ENCODE results near the gene LRCH4. TPM values are rescaled to one million over a fixed set of nuclear protein-coding genes. Genes with fewer than 3 reads are reported as not detected.
A peak's percentile ranks its signal among the peaks of the same experiment; 100 is the strongest.
"Not testable (repeated sequence)": the region's sequence is repeated elsewhere in the genome, so short reads cannot be mapped to it uniquely, and the experiment has no call there.

LRCH4 gene
- total RNA-seq, 2 experiments from 2014 or later = 77.7 to 78.7 TPM

- Mint-ChIP-seq H3K36me3 (ENCODE audit: low read depth) (peaks cover 40% of the 10 kb centered on the region), H3K4me1 (ENCODE audit: low read depth) (peaks cover 84% of the 10 kb centered on the region), H3K27ac (peak overlapping the region; percentile 99), H3K27me3 (no peaks in the 10 kb centered on the region), H3K4me3 (peak overlapping the region; percentile 91), H3K9me3 (no peaks in the 10 kb centered on the region)
- ChIA-PET POLR2A (interaction anchor here (0.9 to 4.2 kb wide), 7 partner anchors 8 to 444 kb away, joined by 3 to 17 read pairs (median 4); partner anchors contain the start of genes FBXO24 and LRCH4), CTCF (interaction anchor here (1.2 to 10.8 kb wide), 9 partner anchors 9 to 412 kb away, joined by 3 to 92 read pairs (median 5); partner anchors contain the start of genes POP7 and TSC22D4)
- no peak for ATAC-seq
- intact Hi-C loops (cut with micrococcal nuclease) = no loop called here
- TF ChIP-seq CTCF (IDR thresholded peaks at IDR 0.05) = no peak
- no peak for DNase-seq
Observed at GRCh38 chr7:100544386-100544785, 41.5 kb downstream of the LRCH4 start.

- Mint-ChIP-seq H3K27ac (peak overlapping the region; percentile 99), H3K27me3 (no peaks in the 10 kb centered on the region), H3K4me3 (peak overlapping the region; percentile 91), H3K4me1 (ENCODE audit: low read depth) (peaks cover 77% of the 10 kb centered on the region), H3K9me3 (no peaks in the 10 kb centered on the region), H3K36me3 (ENCODE audit: low read depth) (peaks cover 35% of the 10 kb centered on the region)
- POLR2A ChIA-PET = interaction anchor here (1.0 to 4.2 kb wide), 2 partner anchors 7 to 16 kb away, joined by 3 to 17 read pairs; no protein-coding TSS in a partner anchor
- CTCF ChIA-PET = interaction anchor here (1.0 to 10.8 kb wide), 5 partner anchors 10 to 162 kb away, joined by 3 to 92 read pairs (median 4); partner anchors contain the start of genes POP7 and TSC22D4
- intact Hi-C loops (cut with micrococcal nuclease) = no loop called here
- no peak for TF ChIP-seq CTCF (IDR thresholded peaks at IDR 0.05)
- no peak for DNase-seq
- ATAC-seq = no peak
Observed at GRCh38 chr7:100543586-100543985, 42.3 kb downstream of the LRCH4 start.

- intact Hi-C loops (cut with micrococcal nuclease); ATAC-seq; H3K9me3 Mint-ChIP-seq; DNase-seq; H3K27me3 Mint-ChIP-seq: not testable (repeated sequence)
- ChIA-PET CTCF (interaction anchor here (1.0 to 10.8 kb wide), 7 partner anchors 18 to 164 kb away, joined by 3 to 75 read pairs (median 4); partner anchors contain the start of genes FBXO24, POP7 and TSC22D4), POLR2A (interaction anchor here (1.1 to 2.2 kb wide), 2 partner anchors 27 to 63 kb away, joined by 3 to 7 read pairs; partner anchors contain the start of gene TSC22D4)
- Mint-ChIP-seq H3K4me1 (ENCODE audit: low read depth) (peaks cover 60% of the 10 kb centered on the region), H3K4me3 (peak overlapping the region; percentile 91), H3K36me3 (ENCODE audit: low read depth) (peaks cover 25% of the 10 kb centered on the region), H3K27ac (peak overlapping the region; percentile 99)
Observed at GRCh38 chr7:100541309-100541708, 44.6 kb downstream of the LRCH4 start.

GRCh38 chr7:100540073-100540723 is 45.7 kb downstream of the LRCH4 start:
- peak overlapping the region; percentile 91 for H3K4me3 Mint-ChIP-seq

More at GRCh38 chr7:100540073-100540723, 45.7 kb downstream of the LRCH4 start:
- DNase-seq = no peak
- TF ChIP-seq CTCF (IDR thresholded peaks at IDR 0.05) = no peak
- peaks cover 25% of the 10 kb centered on the region for H3K36me3 Mint-ChIP-seq (ENCODE audit: low read depth)
- H3K27ac Mint-ChIP-seq = peak overlapping the region; percentile 81
- H3K27me3 Mint-ChIP-seq = no peaks in the 10 kb centered on the region
- ChIA-PET POLR2A (interaction anchor here (1.0 to 1.3 kb wide), 2 partner anchors 9 to 104 kb away, joined by 3 to 5 read pairs; partner anchors contain the start of gene PPP1R35), CTCF (interaction anchor here (1.8 to 3.2 kb wide), 2 partner anchors 12 to 19 kb away, joined by 3 to 29 read pairs; no protein-coding TSS in a partner anchor)
- ATAC-seq = no peak
- peaks cover 50% of the 10 kb centered on the region for H3K4me1 Mint-ChIP-seq (ENCODE audit: low read depth)
- no peaks in the 10 kb centered on the region for H3K9me3 Mint-ChIP-seq
- intact Hi-C loops (cut with micrococcal nuclease) = no loop called here

All from activated CD8-positive, alpha-beta T cell treated with anti-CD3 and anti-CD28 coated beads for 36 hours (primary cell).